ENCODE results near the gene EIF5B. TPM values are rescaled to one million over a fixed set of nuclear protein-coding genes. Genes with fewer than 3 reads are reported as not detected.
A peak's percentile ranks its signal among the peaks of the same experiment; 100 is the strongest.

The EIF5B gene
- total RNA-seq, 1 experiment from 2014 or later = 58.1 TPM

- no peak overlapping the region for H4K91ac ChIP-seq (ENCODE audit: insufficient read length, low read depth, low read length)
- no peak overlapping the region for H3T11ph ChIP-seq (ENCODE audit: low read length)
- peaks cover 18 to 78% (median 63%) of the 10 kb centered on the region in 3 experiments for H3K36me3 Mint-ChIP-seq (ENCODE audit: insufficient read depth in 1 of 3, low read depth in 3 of 3)
- DNase-seq = no peak
- H3K79me2 ChIP-seq (ENCODE audit: insufficient read depth, low read length) = no peaks in the 10 kb centered on the region
- no peak overlapping the region for H3K56ac ChIP-seq (ENCODE audit: insufficient read length, low read depth, low read length)
- 0 out of 7 replicates have a peak overlapping the region, but pooled peaks of 1 of the 3 experiments have one; percentile 8 for H3K27ac Mint-ChIP-seq
- H3K27me3 Mint-ChIP-seq (ENCODE audit: low read depth) = no peaks in the 10 kb centered on the region
- no peak for TF ChIP-seq CTCF (conservative IDR thresholded peaks at IDR 0.05)
- H4K5ac ChIP-seq (ENCODE audit: insufficient read length, low read depth, low read length) = no peak overlapping the region
- H3K9ac ChIP-seq (ENCODE audit: extremely low read depth, insufficient read length, low read length) = no peak overlapping the region
- H2BK120ac ChIP-seq (ENCODE audit: low read depth, low read length, poor library complexity, severe bottlenecking) = no peak overlapping the region
- H2BK20ac ChIP-seq (ENCODE audit: low read depth, low read length, poor library complexity, severe bottlenecking) = no peak overlapping the region
- no peak overlapping the region for H2AFZ ChIP-seq (ENCODE audit: low read length)
- no peak overlapping the region for H3K4ac ChIP-seq (ENCODE audit: low read depth, low read length)
- no peaks in the 10 kb centered on the region for H3K79me1 ChIP-seq (ENCODE audit: insufficient read depth, low read depth, low read length, poor library complexity, severe bottlenecking)
- H4K8ac ChIP-seq (replicated peaks; ENCODE audit: insufficient read length, low read depth, low read length) = no peak overlapping the region
- no peaks in the 10 kb centered on the region for H3K27me3 ChIP-seq (ENCODE audit: insufficient read depth, low read length)
- no peak overlapping the region for H3K4me2 ChIP-seq (ENCODE audit: insufficient read depth, insufficient read length, low read length)
- H2BK12ac ChIP-seq (ENCODE audit: insufficient read length, low read depth, low read length) = no peak overlapping the region
- H3K14ac ChIP-seq (ENCODE audit: insufficient read depth, low read length) = no peak overlapping the region
- no peaks in the 10 kb centered on the region for H3K9me3 Mint-ChIP-seq
- no peaks in the 10 kb centered on the region; the same call in 1 of the 2 replicates for H3K4me1 ChIP-seq (ENCODE audit: insufficient read depth, low read length)
- no peak overlapping the region for H3K4me3 Mint-ChIP-seq
- H2BK15ac ChIP-seq (ENCODE audit: low read depth, low read length) = no peak overlapping the region
- H3K9me3 ChIP-seq (ENCODE audit: control insufficient read depth, low read depth, low read length) = no peaks in the 10 kb centered on the region
- no peak overlapping the region for H3K27ac ChIP-seq (ENCODE audit: insufficient read length, low read depth, low read length)
- no peaks in the 10 kb centered on the region for H3K23me2 ChIP-seq (ENCODE audit: insufficient read length, low read depth, low read length, poor library complexity, severe bottlenecking)
- no peak overlapping the region for H3K18ac ChIP-seq (ENCODE audit: insufficient read length, low read depth, low read length)
- WGBS (ENCODE audit: extremely low coverage, insufficient read length, low lambda C conversion rate) = no CpG with 5 or more reads among the region's 6 CpGs
- H3K23ac ChIP-seq (ENCODE audit: insufficient read length, low read depth, low read length) = no peak overlapping the region
- H2AK5ac ChIP-seq (ENCODE audit: insufficient read length, low read length) = no peak overlapping the region
- no peak overlapping the region for H2BK5ac ChIP-seq (ENCODE audit: insufficient read length, low read length)
- H3K4me1 Mint-ChIP-seq = peaks cover 26 to 30% of the 10 kb centered on the region in 2 experiments
- H4K20me1 ChIP-seq (ENCODE audit: control insufficient read depth, insufficient read depth, insufficient read length) = no peaks in the 10 kb centered on the region
Measured at GRCh38 chr2:99406137-99406536, 68.9 kb downstream of the EIF5B start.
